IPS DF 4.7 (cell line): ENCODE results near the gene SPSB1.

Source experiments
- DNase-seq: peaks from one replicate; pipeline ENCODE4 v3.0.0-alpha.2; 2013; ENCODE audit warnings: low spot score; ENCODE audit errors: extremely low read depth

The SPSB1 gene

DNA sequence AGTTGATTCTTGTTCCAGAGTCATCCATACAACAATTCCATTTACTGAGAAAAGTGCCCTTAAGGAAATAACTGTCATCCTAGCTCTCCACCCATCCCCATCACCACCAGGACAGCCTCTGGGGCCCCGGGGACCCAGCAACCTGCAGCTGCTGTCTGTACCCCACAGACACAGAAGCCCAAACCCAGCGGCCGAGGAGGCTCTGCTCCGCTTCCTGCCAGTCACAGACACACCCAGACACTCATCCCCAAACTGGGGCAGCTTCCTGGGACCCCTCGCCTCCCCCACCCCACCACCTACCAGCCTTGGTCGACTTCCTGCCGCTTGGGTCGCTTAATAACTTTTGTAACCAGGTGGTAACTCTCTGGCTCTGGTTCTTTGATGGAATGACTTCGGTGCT is 125.0 kb downstream of the SPSB1 start:
- DNase-seq = no peak

DNA sequence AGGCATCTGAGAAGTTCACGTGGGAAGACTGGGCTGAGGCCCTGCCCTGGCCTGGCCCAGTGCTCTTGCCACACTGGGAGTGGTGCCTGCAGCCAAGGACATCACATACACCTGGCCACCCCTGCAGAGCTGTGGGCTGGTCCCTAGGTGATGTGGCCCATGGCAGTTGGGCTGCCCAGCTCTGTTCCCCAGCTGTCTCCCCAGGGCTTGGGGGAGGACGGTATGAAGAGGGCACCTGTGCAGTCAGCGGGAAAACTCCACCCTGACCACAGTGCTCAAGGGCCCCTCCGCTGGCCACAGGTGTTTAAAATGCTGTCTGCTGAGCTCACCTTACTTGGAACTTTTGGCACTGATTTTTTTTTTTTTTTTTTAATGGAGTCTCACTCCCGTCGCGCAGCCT is 126.2 kb downstream of the SPSB1 start:
- DNase-seq = no peak
